GM12864 (cell line): ENCODE results near the gene G6PC2.
"Not testable (repeated sequence)": the region's sequence is repeated elsewhere in the genome, so short reads cannot be mapped to it uniquely, and the experiment has no call there.

ENCODE experiments used
- DNase-seq: peaks from one replicate; pipeline ENCODE4 v3.0.0-alpha.2; 2011; ENCODE audit warnings: low read depth
- H3K4me3 ChIP-seq: 2 replicates; pipeline ENCODE4 v1.5.1; 2011; ENCODE audit warnings: mild to moderate bottlenecking, low read depth, low read length, control low read depth
- CTCF ChIP-seq: IDR thresholded peaks from 2 replicates; pipeline ENCODE4 v1.5.1; 2011; ENCODE audit warnings: low read depth, mild to moderate bottlenecking, moderate library complexity, low read length, control low read depth, inconsistent platforms; ENCODE audit errors: missing control alignments

The G6PC2 gene

DNA sequence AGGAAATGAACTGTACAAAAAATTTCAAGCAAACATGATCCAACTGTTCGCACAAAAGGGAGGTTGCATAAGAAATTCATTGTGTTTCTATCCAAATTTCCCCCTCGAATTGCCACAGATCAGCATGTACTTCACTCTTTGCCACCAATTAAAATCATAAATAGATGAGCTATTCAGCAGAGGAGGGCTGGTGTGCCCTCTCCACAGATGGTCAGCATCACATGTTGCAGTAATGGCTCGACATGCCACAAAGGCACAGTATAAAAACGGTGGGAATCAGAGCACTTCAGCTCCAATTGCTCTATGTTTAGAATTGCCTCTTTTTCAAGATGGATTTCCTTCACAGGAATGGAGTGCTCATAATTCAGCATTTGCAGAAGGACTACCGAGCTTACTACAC is at the start of gene G6PC2:
Gene G6PC2 (plus strand): TSS at position 289 of the 400 bp plus-strand sequence. CDS start 41 bp downstream, at position 330.
- DNase-seq, result no peak
- no peak for TF ChIP-seq CTCF
- no peak within 1 kb of the TSS for H3K4me3 ChIP-seq

DNA sequence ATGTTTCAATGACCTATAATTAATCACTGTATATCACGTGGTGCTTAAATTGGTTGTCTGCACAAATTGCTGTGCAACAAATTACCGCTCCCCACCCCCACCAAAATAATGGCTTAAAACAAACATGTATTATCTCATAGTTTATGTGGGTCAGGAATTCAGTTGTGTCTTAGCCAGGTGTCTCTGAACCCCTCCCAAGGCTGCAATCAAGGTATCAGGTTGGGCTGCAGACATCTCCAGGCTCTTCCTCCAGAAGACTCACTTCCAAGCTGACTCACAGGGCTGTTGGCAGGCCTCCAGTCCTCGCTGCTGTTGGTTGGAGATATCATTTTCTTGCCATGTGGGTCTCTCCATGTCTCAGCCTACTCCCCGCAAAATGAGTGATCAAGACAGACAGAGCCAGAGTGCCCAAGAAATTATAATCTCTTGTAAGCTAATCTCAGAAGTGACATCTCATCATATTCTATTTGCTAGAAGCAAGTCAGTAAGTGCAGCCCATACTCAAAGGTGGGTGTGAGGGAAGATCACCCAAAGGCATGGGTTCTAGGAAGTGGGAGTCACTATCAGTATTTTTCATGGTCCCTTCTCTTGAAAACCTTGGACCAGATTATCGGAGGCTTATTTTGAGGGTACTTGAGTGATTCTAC is 49.3 kb upstream of the G6PC2 start:
- no peak overlapping the region for H3K4me3 ChIP-seq
- no peak for TF ChIP-seq CTCF
- DNase-seq, result no peak

GRCh38 chr2:168852481-168852880 is 48.6 kb upstream of the G6PC2 start:
- no peak for DNase-seq
- no peak overlapping the region for H3K4me3 ChIP-seq

DNA sequence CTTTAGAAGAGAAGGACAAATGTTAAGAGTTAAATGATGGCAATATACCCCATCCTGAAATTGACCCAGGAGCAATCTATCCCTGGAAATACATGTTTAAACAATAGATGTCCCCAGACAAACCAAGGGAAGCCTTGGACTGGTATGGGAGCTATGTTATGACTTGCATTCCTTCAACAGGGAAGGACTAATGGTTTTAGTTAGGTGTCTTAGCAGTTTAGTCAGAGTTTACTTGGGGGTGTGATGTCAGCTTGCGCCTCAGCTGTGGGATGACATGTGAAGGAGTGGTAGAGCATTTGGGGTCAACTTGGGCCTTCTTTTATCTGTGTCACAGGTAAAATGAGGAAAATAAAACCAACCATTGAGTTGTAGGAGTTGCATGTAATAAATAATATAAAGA is 47.6 kb upstream of the G6PC2 start:
- no peak for TF ChIP-seq CTCF
- DNase-seq, result no peak
- no peak overlapping the region for H3K4me3 ChIP-seq

More at GRCh38 chr2:168852481-168852880, 48.6 kb upstream of the G6PC2 start:
- no peak for TF ChIP-seq CTCF

DNA sequence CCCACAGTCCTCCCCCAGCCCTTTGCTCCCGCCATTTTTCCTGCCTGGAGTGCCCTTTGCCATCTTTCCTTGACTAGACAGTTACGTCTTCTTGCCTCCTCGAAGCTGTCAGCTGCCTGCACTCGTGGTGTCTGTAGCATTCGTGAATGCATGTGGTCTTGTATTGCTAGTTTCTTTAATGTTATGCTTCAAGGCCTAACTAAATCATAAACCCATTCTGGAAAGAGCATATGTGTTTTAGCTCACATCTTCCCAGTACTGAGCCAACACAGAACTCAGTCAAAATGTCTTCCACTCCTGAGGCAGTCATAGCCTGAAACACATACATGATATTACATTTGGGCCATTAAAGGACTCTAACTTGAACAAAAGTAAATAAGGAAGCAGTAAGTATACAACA is 46.4 kb upstream of the G6PC2 start:
- no peak for DNase-seq
- H3K4me3 ChIP-seq, result no peak overlapping the region
- no peak for TF ChIP-seq CTCF

GRCh38 chr2:168855601-168856000 is 45.5 kb upstream of the G6PC2 start:
- no peak overlapping the region for H3K4me3 ChIP-seq
- no peak for DNase-seq
- TF ChIP-seq CTCF, result no peak

DNA sequence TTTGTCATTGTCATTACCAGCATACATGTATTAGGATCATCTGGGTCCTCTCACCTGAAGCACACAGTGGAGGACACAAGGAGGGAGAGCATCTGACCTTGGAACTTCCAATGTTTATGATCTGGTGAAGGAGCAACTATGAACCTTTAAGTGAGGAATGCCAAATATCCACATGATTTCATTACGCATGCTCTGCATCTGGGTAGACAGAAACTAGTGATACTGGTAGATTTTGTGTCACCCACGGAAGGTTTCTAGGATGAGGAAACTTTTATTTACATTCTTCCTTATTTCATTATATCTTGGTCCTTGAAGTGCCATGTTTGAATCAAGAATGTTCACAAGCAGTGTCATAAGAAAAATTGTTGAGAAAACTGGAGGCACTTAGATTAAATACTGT is 42.9 kb upstream of the G6PC2 start:
- no peak for TF ChIP-seq CTCF
- DNase-seq, result no peak
- H3K4me3 ChIP-seq, result no peak overlapping the region

DNA sequence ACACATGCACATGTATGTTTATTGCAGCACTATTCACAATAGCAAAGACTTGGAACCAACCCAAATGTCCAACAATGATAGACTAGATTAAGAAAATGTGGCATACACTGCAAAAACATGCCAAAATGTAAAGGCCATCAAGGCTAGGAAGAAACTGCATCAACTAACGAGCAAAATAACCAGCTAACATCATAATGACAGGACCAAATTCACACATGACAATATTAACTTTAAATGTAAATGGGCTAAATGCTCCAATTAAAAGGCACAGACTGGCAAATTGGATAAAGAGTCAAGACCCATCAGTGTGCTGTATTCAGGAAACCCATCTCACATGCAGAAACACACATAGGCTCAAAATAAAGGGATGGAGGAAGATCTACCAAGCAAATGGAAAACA is 33.9 kb upstream of the G6PC2 start:
- H3K4me3 ChIP-seq, DNase-seq: not testable (repeated sequence)

- not testable (repeated sequence) for H3K4me3 ChIP-seq, DNase-seq
These were observed 30.7 kb upstream of the G6PC2 start for GRCh38 chr2:168870369-168870768.

DNA sequence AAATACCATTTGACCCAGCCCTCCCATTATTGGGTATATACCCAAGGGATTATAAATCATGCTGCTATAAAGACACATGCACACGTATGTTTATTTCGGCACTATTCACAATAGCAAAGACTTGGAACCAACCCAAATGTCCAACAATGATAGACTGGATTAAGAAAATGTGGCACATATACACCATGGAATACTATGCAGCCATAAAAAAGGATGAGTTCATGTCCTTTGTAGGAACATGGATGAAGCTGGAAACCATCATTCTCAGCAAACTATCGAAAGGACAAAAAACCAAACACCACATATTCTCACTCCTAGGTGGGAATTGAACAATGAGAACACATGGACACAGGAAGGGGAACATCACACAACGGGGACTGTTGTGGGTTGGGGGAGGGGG is 30.3 kb upstream of the G6PC2 start:
- H3K4me3 ChIP-seq, DNase-seq: not testable (repeated sequence)
